HG03064 (cell line): ENCODE results near the gene PQBP1.

Experiments
- ATAC-seq: cut with Tn5 transposase; IDR thresholded peaks from one replicate; pipeline ENCODE4 v1.9.1; 2021; ENCODE audit warnings: low read depth; ENCODE audit not compliant: unreplicated experiment

Gene PQBP1

GRCh38 chrX:48919947-48920717, 22.4 kb downstream of the PQBP1 start:
- ATAC-seq: no peak

GRCh38 chrX:48920718-48921104, 23.0 kb downstream of the PQBP1 start:
- no peak for ATAC-seq

GRCh38 chrX:48923771-48924170, 26.0 kb downstream of the PQBP1 start:
- ATAC-seq: no peak

- ATAC-seq: no peak
Observed at GRCh38 chrX:48924270-48924669, 26.5 kb downstream of the PQBP1 start.

- no peak for ATAC-seq
Observed at GRCh38 chrX:48927123-48927522, 29.4 kb downstream of the PQBP1 start.

GRCh38 chrX:48927736-48928382, 30.1 kb downstream of the PQBP1 start:
- ATAC-seq: no peak

GRCh38 chrX:48933757-48934156, 36.0 kb downstream of the PQBP1 start:
- no peak for ATAC-seq

- no peak for ATAC-seq
Observed at GRCh38 chrX:48934581-48935300, 37.0 kb downstream of the PQBP1 start.

- no peak for ATAC-seq
Observed at GRCh38 chrX:48935301-48935670, 37.6 kb downstream of the PQBP1 start.

GRCh38 chrX:48936429-48937053, 38.8 kb downstream of the PQBP1 start:
- ATAC-seq: no peak

GRCh38 chrX:48937054-48937907, 39.6 kb downstream of the PQBP1 start:
- peak; percentile 53 for ATAC-seq

- ATAC-seq: peak; percentile 48
Observed at GRCh38 chrX:48938721-48939425, 41.1 kb downstream of the PQBP1 start.

GRCh38 chrX:48939524-48940228, 41.9 kb downstream of the PQBP1 start:
- ATAC-seq: no peak

GRCh38 chrX:48940404-48940955, 42.8 kb downstream of the PQBP1 start:
- no peak for ATAC-seq

- ATAC-seq: no peak
Observed at GRCh38 chrX:48942895-48943294, 45.2 kb downstream of the PQBP1 start.

GRCh38 chrX:48945517-48946348, 48.0 kb downstream of the PQBP1 start:
- ATAC-seq: no peak

- ATAC-seq: no peak
Observed at GRCh38 chrX:48948589-48948988, 50.9 kb downstream of the PQBP1 start.
